Kidney (tissue), 14 donors: ENCODE results near the gene GPR55. TPM values are rescaled to one million over a fixed set of nuclear protein-coding genes. Genes with fewer than 3 reads are reported as not detected.

ENCODE experiments used
- DNase-seq, 5 donors: peaks; one replicate each; pipeline ENCODE4 v3.0.0-alpha.2; 2013 to 2020
- FAIRE-seq: peaks from 2 replicates; lab custom pipeline; 2012; peaks lifted over from hg19 to GRCh38; lab: Jason Lieb, UNC
- H3K27ac ChIP-seq, 2 donors: one replicate each; pipeline ENCODE4 v1.7.0; 2013; ENCODE audit warnings: low read depth in 2 of 2, low read length in 2 of 2, inconsistent platforms in 1 of 2
- H3K27me3 ChIP-seq: one replicate; pipeline ENCODE4 v1.7.1; 2013; ENCODE audit warnings: low read length, inconsistent platforms; ENCODE audit not compliant: control insufficient read depth, insufficient read depth
- H3K36me3 ChIP-seq, 3 donors: one replicate each; pipeline versions ENCODE4 v1.7.0 to v1.7.1; 2013; ENCODE audit warnings: low read length in 3 of 3, control low read depth in 1 of 3, inconsistent platforms in 1 of 3; ENCODE audit not compliant: insufficient read depth in 3 of 3, control insufficient read depth in 2 of 3
- H3K4me1 ChIP-seq, 3 donors: one replicate each; pipeline versions ENCODE4 v1.7.0 to v1.7.1; 2013; ENCODE audit warnings: low read length in 3 of 3, inconsistent platforms in 1 of 3, low read depth in 1 of 3; ENCODE audit not compliant: control insufficient read depth in 2 of 3, insufficient read depth in 2 of 3
- H3K4me3 ChIP-seq, 3 donors: one replicate each; pipeline versions ENCODE4 v1.7.0 to v1.8.1; 2013; ENCODE audit warnings: low read length in 3 of 3, control low read depth in 1 of 3, inconsistent platforms in 1 of 3
- H3K9ac ChIP-seq, 3 donors: one replicate each; pipeline versions ENCODE4 v1.7.0 to v1.7.1; 2013; ENCODE audit warnings: low read length in 3 of 3, control low read depth in 1 of 3, inconsistent platforms in 1 of 3
- H3K9me3 ChIP-seq, 3 donors: one replicate each; pipeline versions ENCODE4 v1.7.0 to v1.7.1; 2013; ENCODE audit warnings: low read length in 3 of 3, control low read depth in 1 of 3, inconsistent platforms in 1 of 3; ENCODE audit not compliant: control insufficient read depth in 2 of 3, insufficient read depth in 1 of 3
- intact Hi-C: fragments of 100-400 bp; cut with DNase I; formaldehyde crosslinking; loops from one replicate; pipeline ENCODE4 v1.11.1; 2022
- polyA plus RNA-seq: library from polyadenylated mRNA; stranded (reverse); fragments of 350-450 nt; fragmentation: Illumina TruSeq; extraction: RNeasy Lipid Tissue Mini Kit (QIAGEN cat#74804); gene quantifications from one replicate; pipeline ENCODE4 v1.2.3, GENCODE V29; 2014; ENCODE audit warnings: low read depth, low replicate concordance; ENCODE audit not compliant: insufficient read depth
- total RNA-seq: library from RNA; stranded (reverse); fragmentation: NEBNext Ultra II Directional; extraction: Animal tissue kit (Norgen Biotek cat#: 25700); gene quantifications from one replicate; pipeline ENCODE4 v1.2.1, GENCODE V29; 2021
- TF ChIP-seq, protein P1 (sequence below): IDR thresholded peaks from 3 replicates; pipeline ENCODE4 v1.5.1; 2012; ENCODE audit warnings: mild to moderate bottlenecking, moderate library complexity, borderline replicate concordance; ENCODE audit not compliant: insufficient read depth; ENCODE audit errors: extremely low read depth
- donor health status: control.
- donor health status: control.
- donor health status: control.
- donor health status: control.
- donor health status: control.
- donor health status: DM: yes; HTN: yes; CAD: no.
- donor health status: Normal renal cell carcinoma (clear cell type).

Gene GPR55
- total and polyA plus RNA-seq, 2 donors from 2014 or later: 0.69 TPM; not detected in 1

DNA sequence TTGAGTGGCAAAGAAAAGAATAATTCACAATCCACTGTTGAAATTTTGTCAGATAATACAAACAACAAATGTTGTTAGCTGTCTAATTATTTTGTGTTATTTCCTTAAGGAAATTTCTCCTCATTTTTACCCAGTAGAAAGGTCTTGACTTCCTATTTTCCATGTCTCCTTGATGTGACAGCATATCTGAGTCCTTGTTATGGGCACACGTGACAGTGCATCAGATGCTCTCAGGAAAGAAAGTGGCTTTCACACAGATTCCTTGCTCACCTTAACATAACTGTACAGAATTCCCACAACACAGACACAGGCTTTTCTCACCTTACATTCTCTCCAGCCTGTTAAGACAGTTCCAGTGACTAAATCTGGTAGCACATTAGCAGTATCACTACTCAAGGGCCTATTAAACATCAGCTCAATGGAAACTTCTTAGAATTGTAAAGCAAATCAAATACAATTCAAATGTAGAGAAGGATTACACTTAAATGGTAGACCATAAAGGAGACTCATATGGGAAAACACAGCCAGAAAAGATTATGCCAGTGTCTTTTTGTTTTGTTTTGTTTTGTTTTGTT, 30.2 kb upstream of the GPR55 start:
- Histone ChIP-seq H3K4me1 (no peaks in the 10 kb centered on the region), H3K36me3 (no peaks in the 10 kb centered on the region), H3K27ac (no peak overlapping the region), H3K9me3 (no peaks in the 10 kb centered on the region), H3K9ac (no peak overlapping the region), H3K27me3 (no peaks in the 10 kb centered on the region), H3K4me3 (no peak overlapping the region)
- DNase-seq (no peak), FAIRE-seq (no peak)
- intact Hi-C loops: no loop called here
- TF ChIP-seq, protein P1, sequence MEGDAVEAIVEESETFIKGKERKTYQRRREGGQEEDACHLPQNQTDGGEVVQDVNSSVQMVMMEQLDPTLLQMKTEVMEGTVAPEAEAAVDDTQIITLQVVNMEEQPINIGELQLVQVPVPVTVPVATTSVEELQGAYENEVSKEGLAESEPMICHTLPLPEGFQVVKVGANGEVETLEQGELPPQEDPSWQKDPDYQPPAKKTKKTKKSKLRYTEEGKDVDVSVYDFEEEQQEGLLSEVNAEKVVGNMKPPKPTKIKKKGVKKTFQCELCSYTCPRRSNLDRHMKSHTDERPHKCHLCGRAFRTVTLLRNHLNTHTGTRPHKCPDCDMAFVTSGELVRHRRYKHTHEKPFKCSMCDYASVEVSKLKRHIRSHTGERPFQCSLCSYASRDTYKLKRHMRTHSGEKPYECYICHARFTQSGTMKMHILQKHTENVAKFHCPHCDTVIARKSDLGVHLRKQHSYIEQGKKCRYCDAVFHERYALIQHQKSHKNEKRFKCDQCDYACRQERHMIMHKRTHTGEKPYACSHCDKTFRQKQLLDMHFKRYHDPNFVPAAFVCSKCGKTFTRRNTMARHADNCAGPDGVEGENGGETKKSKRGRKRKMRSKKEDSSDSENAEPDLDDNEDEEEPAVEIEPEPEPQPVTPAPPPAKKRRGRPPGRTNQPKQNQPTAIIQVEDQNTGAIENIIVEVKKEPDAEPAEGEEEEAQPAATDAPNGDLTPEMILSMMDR: no peak

DNA sequence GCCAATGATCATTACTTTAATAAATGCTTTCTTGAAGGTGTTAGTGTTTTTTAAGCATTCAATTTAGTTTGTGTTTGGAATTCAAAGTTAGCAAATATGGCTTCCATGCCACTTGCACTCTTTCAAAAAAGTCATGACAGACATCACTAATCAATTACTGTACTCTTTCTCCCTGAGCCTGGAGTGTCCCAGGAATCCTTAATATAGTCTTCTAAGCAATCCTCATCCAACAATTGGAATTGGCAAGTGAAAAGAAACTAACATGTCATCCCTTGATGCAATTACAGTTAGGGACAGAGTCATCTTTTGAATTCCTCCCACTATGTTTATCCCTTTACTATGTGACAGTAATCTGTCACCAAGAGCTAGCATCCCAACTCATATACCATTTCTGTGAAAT, 29.7 kb upstream of the GPR55 start:
- Histone ChIP-seq H3K9me3 (no peaks in the 10 kb centered on the region), H3K4me1 (no peaks in the 10 kb centered on the region), H3K27ac (no peak overlapping the region), H3K4me3 (no peak overlapping the region), H3K36me3 (no peaks in the 10 kb centered on the region), H3K27me3 (no peaks in the 10 kb centered on the region), H3K9ac (no peak overlapping the region)
- intact Hi-C loops: no loop called here
- TF ChIP-seq, protein P1: no peak
- DNase-seq (no peak), FAIRE-seq (no peak)

DNA sequence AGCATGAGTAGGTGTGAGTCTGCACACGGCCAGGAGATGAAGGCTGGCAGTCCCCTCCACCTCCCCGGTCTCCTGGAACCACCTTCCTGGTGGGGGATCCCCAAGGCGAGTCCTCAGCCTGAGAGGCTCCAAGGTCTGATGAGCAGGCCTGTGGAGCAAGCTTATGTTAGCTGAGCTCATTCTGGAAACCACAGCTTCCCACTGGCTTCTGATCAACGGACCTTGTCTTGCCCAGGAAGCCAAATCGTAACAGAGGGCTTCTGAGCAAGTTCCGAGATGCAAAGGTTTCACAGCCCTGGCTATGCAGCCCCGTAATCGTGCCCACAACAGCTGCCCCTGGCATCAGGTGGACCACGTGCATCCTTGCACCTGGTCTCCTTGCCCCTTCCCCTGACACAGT, 28.8 kb upstream of the GPR55 start:
- Histone ChIP-seq H3K4me3 (no peak overlapping the region), H3K27me3 (no peaks in the 10 kb centered on the region), H3K4me1 (no peaks in the 10 kb centered on the region), H3K9ac (no peak overlapping the region), H3K9me3 (no peaks in the 10 kb centered on the region), H3K27ac (no peak overlapping the region), H3K36me3 (no peaks in the 10 kb centered on the region)
- peak in 3 of 5 donors; percentile 43 to 62 (median 49) for DNase-seq
- no peak for FAIRE-seq
- intact Hi-C loops: no loop called here
- TF ChIP-seq, protein P1: no peak
